Thoracic aorta (tissue), 2 donors: ENCODE results near the gene CCL2. TPM values are rescaled to one million over a fixed set of nuclear protein-coding genes. Genes with fewer than 3 reads are reported as not detected.
A peak's percentile ranks its signal among the peaks of the same experiment; 100 is the strongest.

Experiments used
- ATAC-seq: fragments of 150-250 bp; one replicate; pipeline ENCODE4 v1.8.0; 2017; ENCODE audit warnings: low read depth; ENCODE audit not compliant: insufficient number of reproducible peaks, low FRiP score
- DNase-seq: peaks from one replicate; pipeline ENCODE4 v3.0.0-alpha.2; 2020; ENCODE audit warnings: low spot score
- H3K27ac ChIP-seq, 2 donors: fragments of 200-600 bp; sonication (generic); 1 replicate in 1 of 2; 2 replicates in 1 of 2; pipeline ENCODE4 v1.5.1; 2016; ENCODE audit warnings: mild to moderate bottlenecking in 2 of 2, moderate library complexity in 2 of 2
- H3K27me3 ChIP-seq: fragments of 200-600 bp; sonication (generic); replicated peaks from 2 replicates; pipeline ENCODE4 v1.6.0; 2016; ENCODE audit warnings: mild to moderate bottlenecking; ENCODE audit not compliant: insufficient read depth
- H3K36me3 ChIP-seq: fragments of 200-600 bp; sonication (generic); one replicate; pipeline ENCODE4 v1.5.1; 2016
- H3K4me1 ChIP-seq, 2 donors: fragments of 200-600 bp; sonication (generic); 1 replicate in 1 of 2; 2 replicates in 1 of 2; pipeline versions ENCODE4 v1.5.1 to v1.6.0; 2016; ENCODE audit warnings: low read depth in 2 of 2, mild to moderate bottlenecking in 1 of 2; ENCODE audit not compliant: control insufficient read depth in 1 of 2
- H3K4me3 ChIP-seq: fragments of 200-600 bp; sonication (generic); 2 replicates; pipeline ENCODE4 v1.5.1; 2016; ENCODE audit warnings: mild to moderate bottlenecking
- H3K9me3 ChIP-seq: fragments of 200-600 bp; sonication (generic); 2 replicates; pipeline ENCODE4 v1.5.1; 2016
- CTCF ChIP-seq: fragments of 200-600 bp; sonication (generic); IDR thresholded peaks from one replicate; pipeline ENCODE4 v1.5.1; 2019; ENCODE audit warnings: antibody characterized with exemption
- total RNA-seq, 2 donors: library from RNA; depleted of rRNA; stranded (reverse); fragments of >200 nt; gene quantifications; one replicate each; pipeline versions ENCODE4 v1.1.0 to v1.2.3, GENCODE V29; 2016

The CCL2 gene
- total RNA-seq, 2 donors from 2014 or later, result 324 to 448 TPM

GRCh38 chr17:34303606-34304005 lies 48.5 kb downstream of the CCL2 start:
- ATAC-seq (no peak), DNase-seq (no peak)
- Histone ChIP-seq H3K27me3 (no peaks in the 10 kb centered on the region), H3K4me1 (peaks cover 0 to 48% of the 10 kb centered on the region in 2 donors), H3K4me3 (no peak overlapping the region), H3K36me3 (no peaks in the 10 kb centered on the region), H3K9me3 (no peaks in the 10 kb centered on the region), H3K27ac (no peak overlapping the region)
- no peak for TF ChIP-seq CTCF

GRCh38 chr17:34305061-34305460 lies 50.0 kb downstream of the CCL2 start:
- H3K27me3 ChIP-seq, result no peaks in the 10 kb centered on the region
- H3K9me3 ChIP-seq, result no peaks in the 10 kb centered on the region
- TF ChIP-seq CTCF, result no peak
- ATAC-seq (no peak), DNase-seq (no peak)
- no peak overlapping the region for H3K4me3 ChIP-seq
- H3K27ac ChIP-seq, result no peak overlapping the region
- H3K4me1 ChIP-seq, result peaks cover 0 to 39% of the 10 kb centered on the region in 2 donors
- H3K36me3 ChIP-seq, result no peaks in the 10 kb centered on the region

GRCh38 chr17:34305606-34306005 lies 50.5 kb downstream of the CCL2 start:
- Histone ChIP-seq H3K27me3 (no peaks in the 10 kb centered on the region), H3K4me1 (peaks cover 0 to 33% of the 10 kb centered on the region in 2 donors), H3K27ac (no peak overlapping the region), H3K4me3 (no peak overlapping the region), H3K9me3 (no peaks in the 10 kb centered on the region), H3K36me3 (no peaks in the 10 kb centered on the region)
- ATAC-seq, result no peak
- no peak for DNase-seq
- TF ChIP-seq CTCF, result no peak

GRCh38 chr17:34306466-34306865 lies 51.4 kb downstream of the CCL2 start:
- H3K27me3 ChIP-seq, result no peaks in the 10 kb centered on the region
- peak; percentile 83 for ATAC-seq
- no peak for DNase-seq
- peaks cover 0 to 25% of the 10 kb centered on the region in 2 donors for H3K4me1 ChIP-seq
- H3K36me3 ChIP-seq, result no peaks in the 10 kb centered on the region
- no peak overlapping the region for H3K4me3 ChIP-seq
- TF ChIP-seq CTCF, result peak; percentile 35
- H3K9me3 ChIP-seq, result no peaks in the 10 kb centered on the region
- H3K27ac ChIP-seq, result no peak overlapping the region

Other genes starting within 250 kb of the CCL2 start
- 1 to 10 TPM in 1 of 2 donors, not detected in 1; 1.3 TPM for gene CCL7, start 14.9 kb downstream of the CCL2 start, total RNA-seq
- not detected for gene CCL11, start 30.5 kb downstream of the CCL2 start, total RNA-seq
- gene CCL8, start 64.2 kb downstream of the CCL2 start, total RNA-seq, result 1 to 10 TPM; 2.5 to 3.7 TPM
- 1 to 10 TPM; 3.1 to 5.0 TPM for gene CCL13, start 101.2 kb downstream of the CCL2 start, total RNA-seq
- not detected for gene CCL1, start 107.9 kb downstream of the CCL2 start, total RNA-seq